A549 (cell line): Measurements from ENCODE around the gene LIN7B. TPM values are rescaled to one million over a fixed set of nuclear protein-coding genes. Genes with fewer than 3 reads are reported as not detected.

Experiments
- ATOH8 ChIP-seq: fragments of 250-450 bp; sonication (Bioruptor Pico); IDR thresholded peaks from 2 replicates; pipeline ENCODE4 v1.5.0; 2020; ENCODE audit warnings: low read depth, mild to moderate bottlenecking, moderate library complexity
- BCL3 ChIP-seq: fragments of >200 bp; sonication (Bioruptor Twin); formaldehyde crosslinking; IDR thresholded peaks from 3 replicates; pipeline ENCODE4 v1.6.1; 2016
- BHLHE40 ChIP-seq: IDR thresholded peaks from 2 replicates; pipeline ENCODE4 v1.6.1; 2012; ENCODE audit warnings: low read depth, low read length, inconsistent platforms
- CBX2 ChIP-seq: fragments of 200-600 bp; sonication (generic); IDR thresholded peaks from 2 replicates; pipeline ENCODE4 v1.6.1; 2016; ENCODE audit warnings: low read depth, mild to moderate bottlenecking, borderline replicate concordance
- CHD2 ChIP-seq: fragments of 150-350 bp; IDR thresholded peaks from 2 replicates; pipeline ENCODE4 v1.6.1; 2014; ENCODE audit warnings: low read length; ENCODE audit not compliant: partially characterized antibody
- FOSL2 ChIP-seq, 2 experiments: fragments of 450-650 bp in 1 of 2; fragments of >200 bp in 1 of 2; sonication (Bioruptor Twin) in 1 of 2; formaldehyde crosslinking; IDR thresholded peaks; 2 replicates each; pipeline versions ENCODE4 v1.5.0 to v1.6.1; 2016 to 2020; ENCODE audit warnings: mild to moderate bottlenecking in 1 of 2, moderate library complexity in 1 of 2
- HEYL ChIP-seq: fragments of 250-450 bp; sonication (Bioruptor Pico); IDR thresholded peaks from 2 replicates; pipeline ENCODE4 v1.8.0; 2021; ENCODE audit warnings: mild to moderate bottlenecking, moderate library complexity
- HOXB5 ChIP-seq: fragments of 250-450 bp; sonication (Bioruptor Pico); IDR thresholded peaks from 2 replicates; pipeline ENCODE4 v1.5.0; 2020; ENCODE audit warnings: mild to moderate bottlenecking, moderate library complexity
- MAFK ChIP-seq: fragments of 450-650 bp; IDR thresholded peaks from 2 replicates; pipeline ENCODE4 v1.6.1; 2014; ENCODE audit not compliant: partially characterized antibody
- MAX ChIP-seq: IDR thresholded peaks from 2 replicates; pipeline ENCODE4 v1.6.1; 2012
- MAZ ChIP-seq: fragments of 150-350 bp; IDR thresholded peaks from 2 replicates; pipeline ENCODE4 v1.6.1; 2014; ENCODE audit warnings: antibody characterized with exemption, low read depth, low read length, borderline replicate concordance
- MYC ChIP-seq: IDR thresholded peaks from 2 replicates; pipeline ENCODE4 v1.6.1; 2012; ENCODE audit warnings: mild to moderate bottlenecking, inconsistent platforms, low read length, improper control_type of control experiment, borderline replicate concordance
- PBX3 ChIP-seq: IDR thresholded peaks from 2 replicates; pipeline ENCODE4 v1.6.1; 2012
- RCOR1 ChIP-seq: fragments of 150-350 bp; IDR thresholded peaks from 2 replicates; pipeline ENCODE4 v1.6.1; 2014; ENCODE audit warnings: antibody characterized with exemption, low read length, low read depth
- RFX5 ChIP-seq: fragments of 450-650 bp; IDR thresholded peaks from 2 replicates; pipeline ENCODE4 v1.7.1; 2014; ENCODE audit warnings: antibody characterized with exemption, mild to moderate bottlenecking, moderate library complexity
- RNF2 ChIP-seq: fragments of 200-600 bp; sonication (generic); IDR thresholded peaks from 2 replicates; pipeline ENCODE4 v1.6.1; 2016; ENCODE audit warnings: low read depth, mild to moderate bottlenecking, antibody characterized with exemption, moderate library complexity, borderline replicate concordance
- SMC3 ChIP-seq: fragments of >200 bp; sonication (Bioruptor Twin); formaldehyde crosslinking; IDR thresholded peaks from 3 replicates; pipeline ENCODE4 v1.6.1; 2018; ENCODE audit warnings: inconsistent platforms
- TFCP2L1 ChIP-seq: fragments of 250-450 bp; sonication (Bioruptor Pico); IDR thresholded peaks from 2 replicates; pipeline ENCODE4 v1.5.0; 2021; ENCODE audit warnings: mild to moderate bottlenecking
- ZFP36 ChIP-seq: fragments of 450-650 bp; IDR thresholded peaks from 2 replicates; pipeline ENCODE4 v1.6.1; 2014; ENCODE audit warnings: borderline replicate concordance; ENCODE audit not compliant: partially characterized antibody
- polyA plus RNA-seq, 4 experiments: library from polyadenylated mRNA; depleted of rRNA in 3 of 4; stranded (reverse); fragments of >200 nt; fragmentation: RNase III in 1 of 4; extraction: RNeasy Plus Mini Kit Qiagen cat#74134 plus additional on column Dnase treatment in 1 of 4; gene quantifications; 2 replicates in 3 of 4; 3 replicates in 1 of 4; pipeline ENCODE4 v1.2.3, GENCODE V29; 2011 to 2017
- TF ChIP-seq, protein P1 (sequence below): fragments of 200-600 bp; sonication (generic); IDR thresholded peaks from 2 replicates; pipeline ENCODE4 v1.6.1; 2016; ENCODE audit warnings: antibody characterized with exemption, mild to moderate bottlenecking, moderate library complexity
- TF ChIP-seq, protein P2 (sequence below): fragments of 450-650 bp; IDR thresholded peaks from 2 replicates; pipeline ENCODE4 v1.6.1; 2014; ENCODE audit warnings: antibody characterized with exemption

Gene LIN7B
- polyA plus RNA-seq, 2 of the 4 experiments (the other 2 are of a cell fraction) = 5.4 to 7.1 TPM

DNA sequence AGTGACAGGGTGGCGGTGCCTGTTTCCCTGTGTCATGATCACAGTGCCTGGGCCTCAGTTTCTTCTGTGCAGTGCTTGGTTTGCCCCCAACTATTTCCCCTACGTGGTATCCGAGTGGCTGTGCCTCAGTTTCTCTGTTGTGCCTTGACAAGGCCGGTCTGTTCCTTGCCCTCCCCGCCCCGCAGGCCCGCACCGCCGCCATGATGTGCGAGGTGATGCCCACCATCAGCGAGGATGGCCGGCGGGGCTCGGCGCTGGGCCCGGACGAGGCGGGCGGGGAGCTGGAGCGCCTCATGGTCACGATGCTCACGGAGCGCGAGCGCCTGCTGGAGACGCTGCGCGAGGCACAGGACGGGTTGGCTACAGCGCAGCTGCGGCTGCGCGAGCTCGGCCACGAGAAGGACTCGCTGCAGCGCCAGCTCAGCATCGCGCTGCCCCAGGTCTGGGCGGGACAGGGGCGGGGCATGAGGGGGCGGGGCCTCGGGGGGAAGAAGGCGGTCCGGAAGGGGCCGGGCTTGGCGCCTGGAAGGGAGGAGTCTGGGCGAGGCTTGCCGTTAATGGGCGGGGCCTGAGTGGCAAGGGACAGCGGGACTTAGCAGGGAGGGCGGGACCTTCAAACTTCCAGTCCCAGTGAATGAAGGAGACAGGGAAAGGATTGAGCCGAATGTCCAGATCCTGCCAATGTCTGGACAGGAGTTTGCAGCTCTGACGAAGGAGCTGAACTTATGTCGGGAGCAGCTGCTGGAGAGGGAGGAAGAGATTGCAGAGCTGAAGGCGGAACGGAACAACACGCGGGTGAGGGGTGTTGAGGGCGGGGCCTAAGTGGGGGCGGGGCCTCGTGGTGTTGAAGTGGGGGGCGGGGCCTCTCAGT lies 13.7 kb downstream of the LIN7B start (continued):
- TF ChIP-seq PBX3 (no peak), SMC3 (no peak), RNF2 (peak; percentile 98; the same call in 1 of the 2 replicates), MAZ (no peak; the same call in 1 of the 2 replicates), MYC (peak; percentile 70; the same call in 1 of the 2 replicates), RFX5 (peak; percentile 62; the same call in 1 of the 2 replicates), HOXB5 (CRISPR knock-in tag) (peak; percentile 96), BHLHE40 (no peak), MAFK (peak; percentile 73), HEYL (CRISPR knock-in tag) (peak; percentile 85; the same call in 1 of the 2 replicates), ATOH8 (CRISPR knock-in tag) (peak; percentile 96), FOSL2 (IDR thresholded peaks at IDR 0.05) (no peak), FOSL2 (CRISPR knock-in tag; IDR thresholded peaks at IDR 0.05) (no peak), BCL3 (no peak), CBX2 (no peak), MAX (peak; percentile 100), CHD2 (no peak), ZFP36 (no peak), TFCP2L1 (CRISPR knock-in tag) (peak; percentile 82; the same call in 1 of the 2 replicates), RCOR1 (no peak)
- TF ChIP-seq, protein P1, sequence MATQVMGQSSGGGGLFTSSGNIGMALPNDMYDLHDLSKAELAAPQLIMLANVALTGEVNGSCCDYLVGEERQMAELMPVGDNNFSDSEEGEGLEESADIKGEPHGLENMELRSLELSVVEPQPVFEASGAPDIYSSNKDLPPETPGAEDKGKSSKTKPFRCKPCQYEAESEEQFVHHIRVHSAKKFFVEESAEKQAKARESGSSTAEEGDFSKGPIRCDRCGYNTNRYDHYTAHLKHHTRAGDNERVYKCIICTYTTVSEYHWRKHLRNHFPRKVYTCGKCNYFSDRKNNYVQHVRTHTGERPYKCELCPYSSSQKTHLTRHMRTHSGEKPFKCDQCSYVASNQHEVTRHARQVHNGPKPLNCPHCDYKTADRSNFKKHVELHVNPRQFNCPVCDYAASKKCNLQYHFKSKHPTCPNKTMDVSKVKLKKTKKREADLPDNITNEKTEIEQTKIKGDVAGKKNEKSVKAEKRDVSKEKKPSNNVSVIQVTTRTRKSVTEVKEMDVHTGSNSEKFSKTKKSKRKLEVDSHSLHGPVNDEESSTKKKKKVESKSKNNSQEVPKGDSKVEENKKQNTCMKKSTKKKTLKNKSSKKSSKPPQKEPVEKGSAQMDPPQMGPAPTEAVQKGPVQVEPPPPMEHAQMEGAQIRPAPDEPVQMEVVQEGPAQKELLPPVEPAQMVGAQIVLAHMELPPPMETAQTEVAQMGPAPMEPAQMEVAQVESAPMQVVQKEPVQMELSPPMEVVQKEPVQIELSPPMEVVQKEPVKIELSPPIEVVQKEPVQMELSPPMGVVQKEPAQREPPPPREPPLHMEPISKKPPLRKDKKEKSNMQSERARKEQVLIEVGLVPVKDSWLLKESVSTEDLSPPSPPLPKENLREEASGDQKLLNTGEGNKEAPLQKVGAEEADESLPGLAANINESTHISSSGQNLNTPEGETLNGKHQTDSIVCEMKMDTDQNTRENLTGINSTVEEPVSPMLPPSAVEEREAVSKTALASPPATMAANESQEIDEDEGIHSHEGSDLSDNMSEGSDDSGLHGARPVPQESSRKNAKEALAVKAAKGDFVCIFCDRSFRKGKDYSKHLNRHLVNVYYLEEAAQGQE = no peak
- TF ChIP-seq, protein P2, sequence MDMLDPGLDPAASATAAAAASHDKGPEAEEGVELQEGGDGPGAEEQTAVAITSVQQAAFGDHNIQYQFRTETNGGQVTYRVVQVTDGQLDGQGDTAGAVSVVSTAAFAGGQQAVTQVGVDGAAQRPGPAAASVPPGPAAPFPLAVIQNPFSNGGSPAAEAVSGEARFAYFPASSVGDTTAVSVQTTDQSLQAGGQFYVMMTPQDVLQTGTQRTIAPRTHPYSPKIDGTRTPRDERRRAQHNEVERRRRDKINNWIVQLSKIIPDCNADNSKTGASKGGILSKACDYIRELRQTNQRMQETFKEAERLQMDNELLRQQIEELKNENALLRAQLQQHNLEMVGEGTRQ = peak; percentile 78
